Neural progenitor cell (in vitro differentiated cells): Measurements from ENCODE around the gene HLF. TPM values are rescaled to one million over a fixed set of nuclear protein-coding genes. Genes with fewer than 3 reads are reported as not detected.

Experiments
- DNase-seq: peaks from one replicate; pipeline ENCODE4 v3.0.0-alpha.2; 2016; ENCODE audit warnings: low spot score
- H2AFZ ChIP-seq: fragments of 200-600 bp; sonication (generic); replicated peaks from 2 replicates; pipeline ENCODE4 v1.6.1; 2016; ENCODE audit warnings: antibody characterized with exemption
- H3F3A ChIP-seq: fragments of 200-600 bp; sonication (generic); 2 replicates; pipeline ENCODE4 v1.6.1; 2016; ENCODE audit warnings: antibody characterized with exemption, low read depth
- H3K27ac ChIP-seq: fragments of 200-600 bp; sonication (generic); 2 replicates; pipeline ENCODE4 v1.5.1; 2016; ENCODE audit warnings: mild to moderate bottlenecking
- H3K27me3 ChIP-seq: fragments of 200-600 bp; sonication (generic); 2 replicates; pipeline ENCODE4 v1.6.1; 2016; ENCODE audit warnings: mild to moderate bottlenecking, moderate library complexity
- H3K36me3 ChIP-seq: fragments of 200-600 bp; sonication (generic); 2 replicates; pipeline ENCODE4 v1.5.1; 2016
- H3K4me1 ChIP-seq: fragments of 200-600 bp; sonication (generic); 2 replicates; pipeline ENCODE4 v1.6.1; 2016; ENCODE audit warnings: mixed run types
- H3K4me2 ChIP-seq: fragments of 200-600 bp; sonication (generic); 2 replicates; pipeline ENCODE4 v1.6.1; 2016
- H3K4me3 ChIP-seq: fragments of 200-600 bp; sonication (generic); 2 replicates; pipeline ENCODE4 v1.5.1; 2016
- H3K79me2 ChIP-seq: fragments of 200-600 bp; sonication (generic); 2 replicates; pipeline ENCODE4 v1.6.1; 2016; ENCODE audit warnings: low read depth
- H3K9ac ChIP-seq: fragments of 200-600 bp; sonication (generic); 2 replicates; pipeline ENCODE4 v1.6.1; 2016
- H3K9me3 ChIP-seq: fragments of 200-600 bp; sonication (generic); 2 replicates; pipeline ENCODE4 v1.5.1; 2016; ENCODE audit warnings: low read depth
- H4K20me1 ChIP-seq: fragments of 200-600 bp; sonication (generic); 2 replicates; pipeline ENCODE4 v1.6.1; 2016; ENCODE audit warnings: low read depth
- H3K27ac Mint-ChIP-seq: 3 replicates; pipeline ENCODE4 v1.8.0; 2021; ENCODE audit warnings: mixed read lengths
- H3K27me3 Mint-ChIP-seq: 2 replicates; pipeline ENCODE4 v1.8.0; 2022; ENCODE audit warnings: low read depth, mild to moderate bottlenecking, inconsistent platforms, moderate library complexity, mixed read lengths; ENCODE audit not compliant: insufficient read depth
- H3K36me3 Mint-ChIP-seq: 3 replicates; pipeline ENCODE4 v1.8.0; 2021; ENCODE audit warnings: mixed read lengths
- H3K4me1 Mint-ChIP-seq: 3 replicates; pipeline ENCODE4 v1.8.0; 2021; ENCODE audit warnings: mixed read lengths
- H3K4me3 Mint-ChIP-seq: 3 replicates; pipeline ENCODE4 v1.8.0; 2021; ENCODE audit warnings: mild to moderate bottlenecking, moderate library complexity, mixed read lengths
- H3K9me3 Mint-ChIP-seq: 3 replicates; pipeline ENCODE4 v1.8.0; 2020; ENCODE audit warnings: mixed read lengths
- EZH2 ChIP-seq: fragments of 200-600 bp; sonication (generic); IDR thresholded peaks from 2 replicates; pipeline ENCODE4 v1.6.1; 2017; ENCODE audit warnings: antibody characterized with exemption, mild to moderate bottlenecking, moderate library complexity
- EZH2phosphoT487 ChIP-seq: fragments of 200-600 bp; sonication (generic); IDR thresholded peaks from 2 replicates; pipeline ENCODE4 v1.6.1; 2017; ENCODE audit warnings: antibody characterized with exemption
- total RNA-seq: library from RNA; depleted of rRNA; stranded (reverse); fragments of >200 nt; gene quantifications from 2 replicates; pipeline ENCODE4 v1.2.3, GENCODE V29; 2015; ENCODE audit warnings: low replicate concordance
- TF ChIP-seq, protein P1 (sequence below): fragments of 200-600 bp; sonication (generic); IDR thresholded peaks from 2 replicates; pipeline ENCODE4 v1.5.1; 2017; ENCODE audit warnings: antibody characterized with exemption, mild to moderate bottlenecking

Gene HLF
- total RNA-seq, 1 donor from 2014 or later, result 0.11 TPM

DNA sequence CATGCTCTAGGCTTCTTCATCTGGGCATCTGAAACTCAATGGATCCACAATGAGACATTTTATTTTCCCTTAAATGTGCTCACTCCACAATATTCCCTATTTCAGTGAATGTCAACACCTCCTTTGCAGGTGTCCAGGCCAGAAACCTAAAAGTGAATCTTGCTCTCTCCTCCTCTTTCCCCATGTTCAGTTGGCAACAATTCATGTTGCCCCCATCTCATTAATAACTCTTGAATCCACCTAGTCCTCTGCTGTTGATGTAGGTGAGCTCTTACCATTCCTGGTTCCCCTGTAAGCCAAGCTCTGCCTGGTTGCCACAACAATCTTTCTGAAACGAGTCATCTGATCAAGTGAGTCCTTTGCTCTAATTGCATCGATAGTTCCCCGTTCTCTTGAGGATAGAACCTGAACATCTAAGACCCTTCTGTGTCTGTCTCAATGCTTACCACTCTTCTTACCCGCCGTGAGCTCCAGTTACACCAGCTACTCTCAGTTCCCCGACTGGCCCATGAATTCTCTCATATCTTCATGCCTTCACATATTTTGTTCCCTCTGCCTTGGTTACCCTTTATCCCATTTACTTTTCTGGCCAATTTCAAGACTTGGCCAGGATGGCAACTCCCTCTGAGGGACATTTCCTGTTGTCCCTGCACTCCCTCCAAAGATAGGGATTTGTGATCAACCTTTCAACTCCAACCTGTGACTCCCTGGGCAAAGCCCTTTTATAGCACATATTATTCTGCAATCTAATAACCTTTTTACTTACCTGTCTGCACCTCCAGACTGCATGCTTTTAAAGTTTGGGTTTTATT, 35.9 kb downstream of the HLF start:
- no peaks in the 10 kb centered on the region for H3K36me3 Mint-ChIP-seq
- peaks cover under 1% of the 10 kb centered on the region for H3K4me1 Mint-ChIP-seq
- no peak for DNase-seq
- H3K4me3 Mint-ChIP-seq, result no peak overlapping the region
- H3K9me3 ChIP-seq, result no peaks in the 10 kb centered on the region
- H3K4me1 ChIP-seq, result no peaks in the 10 kb centered on the region
- H3K9me3 Mint-ChIP-seq, result no peaks in the 10 kb centered on the region
- H3K36me3 ChIP-seq, result no peaks in the 10 kb centered on the region
- H3K27ac Mint-ChIP-seq, result no peak overlapping the region
- H3K27me3 ChIP-seq, result no peaks in the 10 kb centered on the region
- no peaks in the 10 kb centered on the region for H4K20me1 ChIP-seq
- no peak overlapping the region for H2AFZ ChIP-seq
- H3K79me2 ChIP-seq, result no peaks in the 10 kb centered on the region
- no peak overlapping the region for H3K4me2 ChIP-seq
- no peaks in the 10 kb centered on the region for H3K27me3 Mint-ChIP-seq
- no peak overlapping the region for H3K9ac ChIP-seq
- H3F3A ChIP-seq, result no peaks in the 10 kb centered on the region
- TF ChIP-seq EZH2 (no peak), EZH2phosphoT487 (no peak)
- TF ChIP-seq, protein P1, sequence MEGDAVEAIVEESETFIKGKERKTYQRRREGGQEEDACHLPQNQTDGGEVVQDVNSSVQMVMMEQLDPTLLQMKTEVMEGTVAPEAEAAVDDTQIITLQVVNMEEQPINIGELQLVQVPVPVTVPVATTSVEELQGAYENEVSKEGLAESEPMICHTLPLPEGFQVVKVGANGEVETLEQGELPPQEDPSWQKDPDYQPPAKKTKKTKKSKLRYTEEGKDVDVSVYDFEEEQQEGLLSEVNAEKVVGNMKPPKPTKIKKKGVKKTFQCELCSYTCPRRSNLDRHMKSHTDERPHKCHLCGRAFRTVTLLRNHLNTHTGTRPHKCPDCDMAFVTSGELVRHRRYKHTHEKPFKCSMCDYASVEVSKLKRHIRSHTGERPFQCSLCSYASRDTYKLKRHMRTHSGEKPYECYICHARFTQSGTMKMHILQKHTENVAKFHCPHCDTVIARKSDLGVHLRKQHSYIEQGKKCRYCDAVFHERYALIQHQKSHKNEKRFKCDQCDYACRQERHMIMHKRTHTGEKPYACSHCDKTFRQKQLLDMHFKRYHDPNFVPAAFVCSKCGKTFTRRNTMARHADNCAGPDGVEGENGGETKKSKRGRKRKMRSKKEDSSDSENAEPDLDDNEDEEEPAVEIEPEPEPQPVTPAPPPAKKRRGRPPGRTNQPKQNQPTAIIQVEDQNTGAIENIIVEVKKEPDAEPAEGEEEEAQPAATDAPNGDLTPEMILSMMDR, result no peak
- H3K4me3 ChIP-seq, result no peak overlapping the region
- no peak overlapping the region for H3K27ac ChIP-seq

DNA sequence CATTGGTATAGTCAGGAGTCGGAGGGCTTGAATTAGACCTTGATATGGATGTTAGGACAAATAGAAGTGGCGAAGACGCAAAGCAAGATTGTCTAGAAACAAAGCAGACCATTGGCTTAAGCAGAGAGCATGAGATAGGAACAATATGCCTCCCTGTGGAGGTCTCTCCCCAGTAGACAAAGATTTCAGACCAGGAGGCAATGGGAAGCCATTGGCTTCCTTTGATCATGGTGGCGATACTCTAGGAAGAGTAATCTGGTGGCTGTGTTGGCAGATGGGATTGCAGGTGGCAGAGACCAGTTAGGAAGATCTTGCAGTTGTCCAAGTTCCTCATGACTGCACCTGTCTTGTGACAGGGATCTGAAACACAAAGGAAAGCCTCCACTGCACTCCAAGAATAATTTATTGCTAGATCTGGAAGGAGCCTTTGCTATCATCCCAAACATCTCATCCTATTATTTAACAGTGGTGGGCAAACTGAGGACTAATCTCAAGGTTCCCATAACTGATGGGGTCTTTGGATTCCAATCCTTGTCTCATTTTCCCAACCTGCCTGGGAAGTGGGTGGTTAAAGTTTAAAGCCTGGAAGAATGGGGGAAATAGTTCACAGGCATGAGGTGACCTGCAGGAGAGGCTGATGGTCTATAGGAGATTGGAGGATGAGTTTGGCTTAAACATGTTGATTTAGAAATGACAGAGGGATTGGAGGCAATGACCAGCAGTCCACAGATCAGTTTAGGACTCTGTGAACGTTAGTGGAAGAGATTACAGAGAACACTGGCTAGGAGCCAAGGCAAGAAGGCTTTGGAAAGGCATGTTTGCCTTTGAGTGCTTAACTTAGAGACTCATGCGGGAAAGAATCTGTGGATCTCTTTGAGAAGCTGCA, 37.0 kb downstream of the HLF start:
- Mint-ChIP-seq H3K9me3 (no peaks in the 10 kb centered on the region), H3K36me3 (no peaks in the 10 kb centered on the region), H3K4me1 (peaks cover 10% of the 10 kb centered on the region), H3K27ac (no peak overlapping the region), H3K4me3 (no peak overlapping the region), H3K27me3 (no peaks in the 10 kb centered on the region)
- H3F3A ChIP-seq, result no peaks in the 10 kb centered on the region
- H3K4me1 ChIP-seq, result no peaks in the 10 kb centered on the region
- no peak overlapping the region for H3K4me3 ChIP-seq
- H3K9ac ChIP-seq, result no peak overlapping the region
- no peak overlapping the region for H2AFZ ChIP-seq
- no peak for TF ChIP-seq EZH2phosphoT487
- TF ChIP-seq EZH2, result no peak
- TF ChIP-seq, protein P1, result no peak
- H3K9me3 ChIP-seq, result no peaks in the 10 kb centered on the region
- H4K20me1 ChIP-seq, result no peaks in the 10 kb centered on the region
- H3K27ac ChIP-seq, result no peak overlapping the region
- no peaks in the 10 kb centered on the region for H3K36me3 ChIP-seq
- H3K79me2 ChIP-seq, result no peaks in the 10 kb centered on the region
- H3K4me2 ChIP-seq, result no peak overlapping the region
- DNase-seq, result no peak
- H3K27me3 ChIP-seq, result no peaks in the 10 kb centered on the region

DNA sequence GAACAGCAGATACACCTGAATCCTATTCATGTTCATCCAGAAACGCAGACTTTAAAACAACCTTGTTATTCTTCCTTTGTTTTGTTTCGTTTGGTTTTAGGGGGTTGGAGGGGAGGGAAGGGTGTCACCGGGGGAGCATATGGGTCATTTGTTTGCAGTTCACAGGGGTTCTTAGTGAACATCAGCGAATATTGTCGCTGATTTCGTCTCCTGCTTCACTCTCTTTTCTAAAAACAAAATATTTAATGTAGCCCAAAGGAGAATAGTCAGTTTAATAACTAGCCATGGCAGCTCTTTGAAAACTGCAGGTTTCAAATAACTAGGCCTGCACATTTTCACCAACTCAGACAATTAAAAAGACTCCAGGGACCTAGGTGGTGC, 37.6 kb downstream of the HLF start:
- H3K27me3 Mint-ChIP-seq, result no peaks in the 10 kb centered on the region
- Histone ChIP-seq H3K27me3 (no peaks in the 10 kb centered on the region), H3K4me1 (no peaks in the 10 kb centered on the region), H3K4me2 (no peak overlapping the region), H3K9me3 (no peaks in the 10 kb centered on the region), H4K20me1 (no peaks in the 10 kb centered on the region), H3K27ac (no peak overlapping the region), H3K9ac (no peak overlapping the region), H3F3A (no peaks in the 10 kb centered on the region), H3K79me2 (no peaks in the 10 kb centered on the region), H2AFZ (no peak overlapping the region), H3K36me3 (no peaks in the 10 kb centered on the region), H3K4me3 (no peak overlapping the region)
- DNase-seq, result no peak
- H3K36me3 Mint-ChIP-seq, result no peaks in the 10 kb centered on the region
- TF ChIP-seq, protein P1, result no peak
- no peak for TF ChIP-seq EZH2
- TF ChIP-seq EZH2phosphoT487, result no peak
- no peak overlapping the region for H3K4me3 Mint-ChIP-seq
- no peak overlapping the region for H3K27ac Mint-ChIP-seq
- peaks cover 10% of the 10 kb centered on the region for H3K4me1 Mint-ChIP-seq
- H3K9me3 Mint-ChIP-seq, result no peaks in the 10 kb centered on the region
